ENCODE measurements around the gene SLC38A3. TPM values are rescaled to one million over a fixed set of nuclear protein-coding genes. Genes with fewer than 3 reads are reported as not detected.
"Not testable (repeated sequence)": the region's sequence is repeated elsewhere in the genome, so short reads cannot be mapped to it uniquely, and the experiment has no call there.

SLC38A3 gene
- total and polyA plus RNA-seq, 12 donors, result 0.05 to 48.8 (median 0.28) TPM; not detected in 2

GRCh38 chr3:50243543-50243895 is 38.4 kb downstream of the SLC38A3 start:
- WGBS, 4 donors, result 69 to 81% (median 71%) methylated on average over 4 of the region's 4 CpGs
- TF ChIP-seq CTCF (IDR thresholded peaks at IDR 0.05) (no peak), POLR2A (IDR thresholded peaks at IDR 0.05) (no peak)
- no peaks in the 10 kb centered on the region for H3K27me3 ChIP-seq
- intact Hi-C loops (cut with DNase I), result no loop called here
- H3K27ac ChIP-seq, result peak overlapping the region; percentile 54 to 92 (median 76)
- H3K4me3 ChIP-seq, result no peak overlapping the region
- DNase-seq, result no peak
- no peaks in the 10 kb centered on the region for H3K9me3 ChIP-seq (replicated peaks in 1 of 3)
- H3K36me3 ChIP-seq (replicated peaks in 1 of 2), result peaks cover 0 to 6% of the 10 kb centered on the region in 2 donors
- H3K4me1 ChIP-seq (replicated peaks in 1 of 2), result peaks cover 49 to 98% of the 10 kb centered on the region in 2 donors

GRCh38 chr3:50244813-50245212 is 39.7 kb downstream of the SLC38A3 start:
- H3K4me3 ChIP-seq; DNase-seq; H3K27me3 ChIP-seq; H3K9me3 ChIP-seq (replicated peaks in 1 of 3); intact Hi-C loops (cut with DNase I); H3K36me3 ChIP-seq (replicated peaks in 1 of 2): not testable (repeated sequence)
- Histone ChIP-seq H3K27ac (peak overlapping the region in 4 of 5 donors; percentile 44 to 92 (median 70)), H3K4me1 (replicated peaks in 1 of 2) (peaks cover 45 to 98% of the 10 kb centered on the region in 2 donors)
- 66 to 79% (median 73%) methylated on average over 5 to 6 of the region's 6 CpGs for whole genome bisulfite sequencing, 4 donors

- Histone ChIP-seq H3K27me3 (no peaks in the 10 kb centered on the region), H3K9me3 (replicated peaks in 1 of 3) (no peaks in the 10 kb centered on the region), H3K4me1 (replicated peaks in 1 of 2) (peaks cover 45 to 98% of the 10 kb centered on the region in 2 donors), H3K27ac (peak overlapping the region in 4 of 5 donors; percentile 54 to 86 (median 70)), H3K4me3 (peak overlapping the region in 1 of 4 donors; percentile 50), H3K36me3 (replicated peaks in 1 of 2) (peaks cover 0 to 6% of the 10 kb centered on the region in 2 donors)
- intact Hi-C loops (cut with DNase I), result no loop called here
- TF ChIP-seq POLR2A (IDR thresholded peaks at IDR 0.05), result no peak
- TF ChIP-seq CTCF (IDR thresholded peaks at IDR 0.05), result no peak
- peak in 2 of 7 donors; percentile 50 to 51 for DNase-seq
- WGBS, 4 donors, result 43 to 76% (median 51%) methylated on average over 7 to 16 of the region's 16 CpGs
Observed at GRCh38 chr3:50245251-50245745, 40.2 kb downstream of the SLC38A3 start.

GRCh38 chr3:50245831-50246516 is 40.9 kb downstream of the SLC38A3 start:
- Histone ChIP-seq H3K27ac (peak overlapping the region in 4 of 5 donors; percentile 54 to 86 (median 72)), H3K4me1 (replicated peaks in 1 of 2) (peaks cover 43 to 98% of the 10 kb centered on the region in 2 donors), H3K4me3 (peak overlapping the region in 2 of 4 donors; percentile 14 to 50), H3K9me3 (replicated peaks in 1 of 3) (no peaks in the 10 kb centered on the region), H3K36me3 (replicated peaks in 1 of 2) (peaks cover 0 to 6% of the 10 kb centered on the region in 2 donors), H3K27me3 (no peaks in the 10 kb centered on the region)
- no peak for TF ChIP-seq POLR2A (IDR thresholded peaks at IDR 0.05)
- peak; percentile 95 to 98 (median 97) for TF ChIP-seq CTCF (IDR thresholded peaks at IDR 0.05)
- DNase-seq, result peak; percentile 86 to 95 (median 91)
- 0 to 5% (median 2%) methylated on average over 1 to 25 of the region's 25 CpGs for WGBS, 4 donors
- intact Hi-C loops (cut with DNase I), result loop anchor here (1.0 to 2.0 kb wide), 2 partner anchors 19 kb away; no protein-coding TSS in a partner anchor
